Measurements from ENCODE around the gene WFIKKN1. TPM values are rescaled to one million over a fixed set of nuclear protein-coding genes. Genes with fewer than 3 reads are reported as not detected.

Gene WFIKKN1
- total RNA-seq, 1 donor from 2014 or later: 1.2 TPM

DNA sequence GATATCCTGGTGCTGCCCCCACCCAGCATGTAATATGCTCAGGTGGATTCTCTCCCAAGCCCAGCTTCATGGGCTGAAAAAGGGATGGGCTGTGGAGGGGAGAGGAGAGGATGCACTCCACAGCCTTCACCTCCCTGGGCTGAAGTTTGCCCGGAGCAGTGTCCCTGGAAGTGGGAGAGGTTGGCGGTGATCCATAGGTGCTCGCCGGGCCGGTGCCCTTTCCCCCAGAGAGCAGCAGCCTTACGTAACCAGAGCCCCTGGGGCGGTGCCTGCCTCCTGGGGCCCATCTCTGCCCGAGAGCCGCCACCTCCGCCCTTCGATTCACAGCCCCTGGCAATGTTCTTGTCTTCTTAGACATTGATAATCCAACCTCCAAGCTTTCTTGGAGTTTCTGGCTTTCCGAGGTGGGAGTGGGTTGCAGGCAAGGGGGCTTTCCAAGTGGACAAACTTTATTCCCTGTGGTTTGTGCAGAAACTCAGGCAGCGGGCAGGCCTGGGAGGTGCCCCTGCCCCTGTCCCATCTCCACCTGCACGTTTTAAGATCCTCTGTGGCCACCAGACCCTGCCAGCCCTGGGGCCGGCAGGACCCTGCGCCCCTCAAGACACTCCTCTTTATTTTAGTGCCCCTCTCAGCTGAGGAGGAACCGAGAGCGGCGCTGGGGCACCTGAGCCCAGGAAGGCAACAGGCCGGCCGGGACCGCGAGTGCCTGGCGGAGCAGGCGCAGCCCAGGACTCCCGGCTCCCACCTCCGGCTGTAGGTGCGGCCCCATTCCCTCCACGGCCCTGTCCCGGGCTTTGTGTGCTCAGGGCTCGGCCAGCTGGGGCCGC lies 15.3 kb downstream of the WFIKKN1 start:
- H3K27me3 ChIP-seq (ENCODE audit: low read depth): no peaks in the 10 kb centered on the region
- DNase-seq (peak; percentile 76), ATAC-seq (no peak)
- peaks cover 62% of the 10 kb centered on the region for H3K4me1 ChIP-seq
- no peak overlapping the region for H3K4me3 ChIP-seq
- no peaks in the 10 kb centered on the region for H3K9me3 ChIP-seq
- TF ChIP-seq, protein P1, sequence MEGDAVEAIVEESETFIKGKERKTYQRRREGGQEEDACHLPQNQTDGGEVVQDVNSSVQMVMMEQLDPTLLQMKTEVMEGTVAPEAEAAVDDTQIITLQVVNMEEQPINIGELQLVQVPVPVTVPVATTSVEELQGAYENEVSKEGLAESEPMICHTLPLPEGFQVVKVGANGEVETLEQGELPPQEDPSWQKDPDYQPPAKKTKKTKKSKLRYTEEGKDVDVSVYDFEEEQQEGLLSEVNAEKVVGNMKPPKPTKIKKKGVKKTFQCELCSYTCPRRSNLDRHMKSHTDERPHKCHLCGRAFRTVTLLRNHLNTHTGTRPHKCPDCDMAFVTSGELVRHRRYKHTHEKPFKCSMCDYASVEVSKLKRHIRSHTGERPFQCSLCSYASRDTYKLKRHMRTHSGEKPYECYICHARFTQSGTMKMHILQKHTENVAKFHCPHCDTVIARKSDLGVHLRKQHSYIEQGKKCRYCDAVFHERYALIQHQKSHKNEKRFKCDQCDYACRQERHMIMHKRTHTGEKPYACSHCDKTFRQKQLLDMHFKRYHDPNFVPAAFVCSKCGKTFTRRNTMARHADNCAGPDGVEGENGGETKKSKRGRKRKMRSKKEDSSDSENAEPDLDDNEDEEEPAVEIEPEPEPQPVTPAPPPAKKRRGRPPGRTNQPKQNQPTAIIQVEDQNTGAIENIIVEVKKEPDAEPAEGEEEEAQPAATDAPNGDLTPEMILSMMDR (IDR thresholded peaks at IDR 0.05): no peak
- H3K36me3 ChIP-seq: no peaks in the 10 kb centered on the region
- intact Hi-C loops (cut with DNase I): no loop called here
- peak overlapping the region; percentile 53 for H3K27ac ChIP-seq

DNA sequence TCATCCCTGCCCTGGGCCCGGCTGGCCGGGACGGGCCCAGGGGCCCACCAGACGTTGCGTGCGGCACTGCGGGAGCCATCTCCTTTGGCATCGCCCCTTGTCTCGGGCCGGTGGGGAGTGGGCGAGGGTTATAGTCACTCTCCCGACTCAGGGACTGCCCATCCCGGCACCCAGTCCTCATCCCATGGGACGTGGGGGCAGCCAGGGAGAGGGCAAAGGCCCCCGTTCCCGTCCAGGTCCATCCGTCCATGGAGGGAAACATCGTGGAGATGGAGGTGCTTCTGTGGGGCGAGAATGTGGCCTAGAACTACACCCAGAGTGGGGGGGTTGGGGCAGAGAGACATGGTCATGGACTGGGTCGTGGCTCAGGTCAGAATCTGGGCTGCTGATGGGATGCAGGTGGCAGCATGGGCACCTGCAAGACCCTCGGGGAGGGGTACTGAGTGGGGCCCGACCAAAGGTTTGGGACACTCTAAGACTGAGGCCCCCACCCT lies 15.9 kb downstream of the WFIKKN1 start:
- Histone ChIP-seq H3K27ac (peak overlapping the region; percentile 53), H3K9me3 (no peaks in the 10 kb centered on the region), H3K4me3 (no peak overlapping the region), H3K27me3 (ENCODE audit: low read depth) (no peaks in the 10 kb centered on the region), H3K4me1 (peaks cover 62% of the 10 kb centered on the region), H3K36me3 (no peaks in the 10 kb centered on the region)
- ATAC-seq: no peak
- no peak for DNase-seq
- TF ChIP-seq, protein P1 (IDR thresholded peaks at IDR 0.05): no peak
- intact Hi-C loops (cut with DNase I): no loop called here

DNA sequence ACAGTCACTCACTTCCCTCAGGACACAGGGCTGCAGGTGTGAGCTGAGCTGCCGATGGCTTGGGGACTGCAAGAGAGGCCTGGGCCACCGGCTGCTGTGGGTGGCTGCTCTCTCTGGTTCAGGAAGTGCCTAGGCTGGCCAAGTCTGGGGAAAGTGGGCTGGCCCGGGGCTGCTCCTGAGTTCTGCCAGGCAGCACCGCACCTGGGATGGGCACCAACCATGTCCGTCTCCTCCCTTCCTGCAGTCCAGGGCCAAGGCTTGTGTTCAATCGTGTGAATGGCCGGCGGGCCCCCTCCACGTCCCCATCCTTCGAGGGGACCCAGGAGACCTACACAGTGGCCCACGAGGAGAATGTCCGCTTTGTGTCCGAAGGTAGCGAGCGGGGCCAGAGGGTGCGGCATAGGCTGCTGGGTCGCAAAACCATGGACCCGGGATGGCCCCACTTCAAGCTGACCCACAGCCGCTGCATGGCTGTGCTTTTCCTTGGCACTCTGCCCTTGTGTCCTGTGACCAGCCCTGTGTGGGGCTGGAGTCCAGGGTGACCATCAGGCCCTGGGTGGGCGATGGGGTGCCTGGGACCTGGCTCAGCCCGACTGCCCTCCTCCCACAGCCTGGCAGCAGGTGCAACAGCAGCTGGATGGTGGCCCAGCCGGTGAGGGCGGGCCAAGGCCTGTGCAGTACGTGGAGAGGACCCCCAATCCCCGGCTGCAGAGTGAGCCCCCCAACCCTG lies 16.6 kb downstream of the WFIKKN1 start:
- Histone ChIP-seq H3K36me3 (no peaks in the 10 kb centered on the region), H3K27ac (peak overlapping the region; percentile 92), H3K9me3 (no peaks in the 10 kb centered on the region), H3K27me3 (ENCODE audit: low read depth) (no peaks in the 10 kb centered on the region), H3K4me3 (no peak overlapping the region), H3K4me1 (peaks cover 62% of the 10 kb centered on the region)
- ATAC-seq (no peak), DNase-seq (no peak)
- TF ChIP-seq, protein P1 (IDR thresholded peaks at IDR 0.05): no peak
- intact Hi-C loops (cut with DNase I): no loop called here

DNA sequence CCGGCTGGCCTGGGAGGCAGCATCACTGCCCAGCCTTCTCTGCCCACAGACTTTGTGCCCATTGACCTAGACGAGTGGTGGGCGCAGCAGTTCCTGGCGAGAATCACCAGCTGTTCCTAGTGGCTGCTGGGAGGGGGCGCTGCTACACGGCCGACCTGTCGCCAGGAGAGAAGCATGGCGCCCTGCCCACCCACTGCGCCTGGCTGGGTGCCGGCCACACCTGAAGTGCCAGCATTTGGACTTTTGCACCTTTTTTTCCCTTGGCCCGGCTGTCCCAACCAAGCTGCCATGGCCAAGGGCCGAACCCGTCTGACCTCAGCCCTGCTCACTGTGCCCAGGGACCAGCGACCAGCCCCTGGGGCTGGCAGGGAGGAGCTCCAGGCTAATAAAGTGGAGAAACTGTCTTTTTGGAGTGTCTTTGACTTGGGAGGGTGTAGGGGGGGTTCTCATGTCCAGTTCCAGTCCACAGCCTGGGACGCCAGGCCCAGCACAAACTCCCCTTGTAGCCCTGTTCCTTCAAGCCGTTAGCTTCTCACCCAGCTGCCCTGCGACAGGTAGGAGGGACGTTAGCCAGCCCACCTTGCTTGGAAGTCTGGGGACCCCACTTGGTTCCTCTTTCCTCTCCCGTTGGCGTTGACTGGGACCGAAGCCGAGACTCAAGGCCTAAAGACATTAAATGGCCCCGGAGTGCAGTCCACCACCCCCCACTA lies 17.4 kb downstream of the WFIKKN1 start:
- Histone ChIP-seq H3K9me3 (no peaks in the 10 kb centered on the region), H3K4me3 (peak overlapping the region; percentile 79), H3K27ac (peak overlapping the region; percentile 92), H3K27me3 (ENCODE audit: low read depth) (no peaks in the 10 kb centered on the region), H3K4me1 (peaks cover 53% of the 10 kb centered on the region), H3K36me3 (no peaks in the 10 kb centered on the region)
- TF ChIP-seq, protein P1 (IDR thresholded peaks at IDR 0.05): peak; percentile 39
- DNase-seq (peak; percentile 70), ATAC-seq (peak; percentile 26 to 27)
- intact Hi-C loops (cut with DNase I): no loop called here

All from lower lobe of right lung (tissue), 2 donors.